HL-60 (cell line): ENCODE measurements around the gene EFTUD2.
A peak's percentile ranks its signal among the peaks of the same experiment; 100 is the strongest.

Experiments used
- CTCF ChIP-seq: IDR thresholded peaks from one replicate; pipeline ENCODE4 v1.5.1; 2011; ENCODE audit warnings: low read length, control low read depth, inconsistent platforms; ENCODE audit not compliant: insufficient read depth
- GABPA ChIP-seq: IDR thresholded peaks from 2 replicates; pipeline ENCODE4 v1.6.1; 2012; ENCODE audit warnings: low read depth
- POLR2AphosphoS5 ChIP-seq: IDR thresholded peaks from 2 replicates; pipeline ENCODE4 v1.6.1; 2012; ENCODE audit warnings: low read depth
- REST ChIP-seq: IDR thresholded peaks from 2 replicates; pipeline ENCODE4 v1.6.1; 2012; ENCODE audit warnings: low read depth; ENCODE audit not compliant: insufficient replicate concordance
- SPI1 ChIP-seq: IDR thresholded peaks from 2 replicates; pipeline ENCODE4 v1.6.1; 2012; ENCODE audit warnings: low read depth, mild to moderate bottlenecking, borderline replicate concordance

GRCh38 chr17:44878627-44879221, 20.5 kb downstream of the EFTUD2 start:
- TF ChIP-seq CTCF (peak; percentile 29), POLR2AphosphoS5 (no peak), REST (no peak), GABPA (no peak), SPI1 (no peak)
